Measurements from ENCODE around the gene RAB10.
"Not testable (repeated sequence)": the region's sequence is repeated elsewhere in the genome, so short reads cannot be mapped to it uniquely, and the experiment has no call there.

RAB10 gene

GRCh38 chr2:26064846-26065245 is 31.0 kb downstream of the RAB10 start:
- DNase-seq = no peak

DNA sequence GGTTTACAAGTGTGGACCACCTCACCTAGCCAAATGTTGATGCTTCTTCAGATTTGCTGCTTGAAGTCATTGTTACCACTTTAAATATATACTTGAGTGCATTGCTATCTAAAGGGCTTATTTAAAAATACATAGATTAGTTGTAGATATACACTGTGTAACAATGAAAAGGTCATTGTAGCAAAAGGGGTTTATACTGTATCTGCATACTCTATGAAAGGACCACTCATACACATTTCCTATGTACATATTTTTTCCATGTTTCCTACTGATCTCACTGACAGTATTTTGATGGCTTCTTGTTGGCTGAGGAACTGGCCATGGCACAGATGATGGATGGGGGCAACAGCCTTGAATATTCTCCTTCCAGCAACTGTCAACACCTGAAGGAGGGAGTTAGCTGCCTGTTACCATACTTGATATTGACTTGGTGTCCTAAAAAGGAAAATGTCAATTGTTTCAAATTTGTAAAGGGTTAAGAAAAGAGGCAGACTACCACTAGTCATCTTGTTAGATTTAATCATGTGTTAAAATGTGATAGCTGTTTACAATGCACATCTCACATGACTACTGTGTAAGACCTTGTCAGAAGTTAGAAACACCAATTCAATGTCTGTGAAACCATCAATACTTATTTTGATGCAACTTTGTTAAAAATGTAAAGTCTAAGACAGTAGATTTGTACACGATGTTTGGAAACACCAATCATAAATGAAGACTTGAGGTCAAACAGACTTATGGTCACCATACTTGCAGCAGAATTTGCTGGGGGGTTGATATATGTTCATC is 33.5 kb downstream of the RAB10 start:
- DNase-seq = no peak

DNA sequence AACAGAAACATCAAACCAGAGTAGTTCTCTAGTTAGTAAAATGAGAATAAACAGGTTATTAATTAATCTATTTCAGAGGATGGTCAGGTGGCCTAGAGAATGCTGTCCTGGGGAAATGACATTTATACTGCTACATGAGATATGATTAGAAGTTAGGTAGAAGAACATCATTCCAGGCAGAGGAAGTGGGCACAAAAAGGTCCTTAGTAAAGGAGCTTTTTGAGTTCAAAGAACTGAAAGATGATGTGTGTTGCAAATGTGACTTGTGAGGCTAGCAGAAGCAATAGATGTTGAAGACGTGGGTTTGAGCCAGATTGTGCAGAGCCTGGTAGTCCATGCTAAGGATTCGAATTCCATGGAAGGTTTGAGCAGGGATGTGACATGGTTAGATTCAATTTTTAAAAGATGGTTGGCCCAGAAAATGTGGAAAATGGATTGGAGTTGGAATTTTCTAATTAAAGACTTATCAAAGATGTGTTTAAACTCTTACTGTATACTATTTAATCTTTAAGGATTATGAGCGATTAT is 34.2 kb downstream of the RAB10 start:
- no peak for DNase-seq

DNA sequence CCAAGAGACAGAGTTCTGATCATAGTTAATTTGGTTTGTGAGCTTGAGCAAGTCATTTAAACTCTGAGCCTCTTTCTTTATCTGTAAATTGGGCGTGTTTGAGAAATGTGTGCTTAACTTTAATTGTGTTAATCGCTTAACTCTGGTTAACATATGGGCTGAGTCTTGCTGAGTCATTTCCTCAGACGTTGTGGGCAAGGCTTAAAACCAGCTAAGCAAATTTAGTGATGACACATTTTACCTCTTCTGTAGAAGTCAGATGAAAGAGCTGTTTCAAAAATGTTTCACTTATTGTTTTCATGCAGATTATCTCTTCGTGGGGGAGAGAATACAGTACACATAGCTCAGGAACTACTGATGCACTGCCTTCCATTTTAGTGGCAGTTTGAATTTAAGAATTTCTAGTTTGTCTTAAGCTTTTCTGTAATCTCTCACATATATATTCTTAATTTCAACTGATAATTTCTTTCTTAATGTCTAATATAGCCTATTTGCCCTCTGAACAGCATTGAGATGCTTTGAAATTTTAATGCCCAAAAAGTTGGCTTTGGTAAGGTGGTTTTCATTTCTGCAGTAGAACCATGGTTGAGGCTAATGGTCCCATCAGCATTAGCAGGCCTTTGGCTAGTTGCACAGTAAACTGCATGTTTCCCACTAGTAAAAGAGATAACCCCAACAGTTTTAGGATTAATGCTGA is 34.9 kb downstream of the RAB10 start:
- DNase-seq = no peak

DNA sequence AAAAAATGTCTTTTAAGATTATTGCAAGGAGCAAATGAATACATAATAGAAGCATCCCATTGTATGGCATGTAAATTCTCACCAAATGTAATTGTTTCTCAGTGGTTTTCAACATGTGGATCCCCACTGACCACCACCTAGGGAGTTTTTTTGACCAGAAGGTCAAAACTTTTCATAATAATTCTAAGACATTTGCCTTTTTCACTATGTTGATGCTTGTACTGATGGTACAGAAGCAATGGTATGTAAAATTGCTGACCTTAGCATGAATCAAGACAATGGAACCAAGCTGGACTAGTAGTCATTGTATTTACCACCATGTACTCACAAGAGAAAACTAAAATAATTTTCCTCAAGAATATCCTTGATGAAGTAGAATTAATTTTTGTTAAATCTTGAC is 36.8 kb downstream of the RAB10 start:
- no peak for DNase-seq

GRCh38 chr2:26072925-26073768 is 39.3 kb downstream of the RAB10 start:
- no peak for DNase-seq

- DNase-seq = no peak
Measured at GRCh38 chr2:26073830-26074229, 39.9 kb downstream of the RAB10 start.

GRCh38 chr2:26074676-26075075 is 40.8 kb downstream of the RAB10 start:
- no peak for DNase-seq

- DNase-seq = no peak
Measured at GRCh38 chr2:26075173-26075572, 41.3 kb downstream of the RAB10 start.

DNA sequence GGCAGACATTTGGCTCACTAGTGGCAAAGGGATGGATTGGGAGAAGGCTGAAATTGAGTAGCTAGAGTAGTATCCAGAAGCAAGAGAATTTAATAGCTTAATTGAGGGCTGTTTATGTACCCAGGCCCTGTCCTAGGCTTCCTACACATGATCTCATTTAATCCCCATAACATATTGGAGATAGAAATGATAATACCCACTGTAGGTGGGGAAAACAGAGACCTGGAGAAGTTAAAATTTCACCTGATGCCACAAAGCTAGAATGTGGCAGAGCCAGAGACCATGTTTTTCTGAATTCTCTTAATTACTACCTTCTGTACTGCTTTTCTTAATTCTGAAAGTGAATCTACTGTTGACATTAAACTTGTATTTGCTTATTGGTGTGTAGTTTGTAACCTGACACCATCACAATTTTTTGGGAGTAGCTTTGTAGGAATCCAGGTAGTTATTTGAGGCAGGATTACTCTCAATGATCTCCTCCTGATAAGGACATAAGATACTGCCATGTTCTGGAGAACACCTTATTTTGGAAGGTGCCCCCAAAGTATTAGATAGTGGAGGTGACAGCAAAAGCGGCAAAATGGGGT is 42.2 kb downstream of the RAB10 start:
- no peak for DNase-seq

DNA sequence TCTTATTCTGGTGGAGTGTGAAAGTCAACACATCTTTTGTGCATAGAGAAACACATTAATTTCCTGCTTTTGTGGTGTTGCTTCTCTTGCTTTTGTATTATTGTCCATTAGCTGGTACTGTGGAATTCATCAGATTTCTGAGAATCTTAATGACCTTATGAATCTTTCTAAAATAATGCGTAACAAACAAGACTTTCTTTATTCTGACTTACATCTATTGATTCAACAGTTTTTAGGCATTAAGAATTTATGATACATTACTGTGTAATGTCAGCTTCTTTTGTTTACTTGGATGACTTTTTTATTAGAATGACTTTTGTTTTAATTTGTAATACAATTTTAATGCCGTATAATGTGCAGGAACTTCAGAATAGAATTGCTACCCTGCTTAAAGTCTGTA is 43.4 kb downstream of the RAB10 start:
- no peak for DNase-seq

DNA sequence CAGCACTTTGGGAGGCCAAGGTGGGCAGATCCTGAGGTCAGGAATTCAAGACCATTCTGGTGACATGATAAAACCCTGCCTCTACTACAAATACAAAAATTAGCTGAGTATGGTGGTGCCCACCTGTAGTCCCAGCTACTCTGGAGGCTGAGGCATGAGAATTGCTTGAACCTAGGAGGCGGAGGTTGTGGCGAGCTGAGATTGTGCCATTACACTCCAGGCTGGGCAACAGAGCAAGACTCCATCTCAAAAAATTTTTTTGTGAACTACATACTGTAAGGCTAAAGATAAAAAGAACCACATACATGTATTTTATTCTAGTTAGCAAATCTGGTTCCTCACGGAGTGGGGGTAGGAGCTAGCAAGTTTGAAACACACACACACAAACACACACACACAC is 45.1 kb downstream of the RAB10 start:
- DNase-seq = no peak

DNA sequence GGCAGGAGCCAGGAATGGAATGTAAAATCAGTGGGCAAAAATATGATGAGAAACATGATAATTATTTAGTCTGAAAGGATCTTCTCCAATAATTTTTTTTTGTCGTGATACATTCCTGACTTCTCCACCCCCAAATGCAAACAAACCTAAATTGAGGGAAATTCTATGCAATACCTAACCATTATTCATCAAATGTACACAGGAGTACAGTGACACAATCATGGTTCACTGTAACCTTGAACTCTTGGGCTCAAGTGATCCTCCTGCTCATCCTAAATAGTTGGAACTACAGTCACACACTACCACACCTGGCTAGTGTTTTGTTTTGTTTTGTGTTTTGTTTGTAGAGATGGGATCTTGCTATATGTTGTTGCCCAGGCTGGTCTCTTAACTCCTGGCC is 46.5 kb downstream of the RAB10 start:
- no peak for DNase-seq

DNA sequence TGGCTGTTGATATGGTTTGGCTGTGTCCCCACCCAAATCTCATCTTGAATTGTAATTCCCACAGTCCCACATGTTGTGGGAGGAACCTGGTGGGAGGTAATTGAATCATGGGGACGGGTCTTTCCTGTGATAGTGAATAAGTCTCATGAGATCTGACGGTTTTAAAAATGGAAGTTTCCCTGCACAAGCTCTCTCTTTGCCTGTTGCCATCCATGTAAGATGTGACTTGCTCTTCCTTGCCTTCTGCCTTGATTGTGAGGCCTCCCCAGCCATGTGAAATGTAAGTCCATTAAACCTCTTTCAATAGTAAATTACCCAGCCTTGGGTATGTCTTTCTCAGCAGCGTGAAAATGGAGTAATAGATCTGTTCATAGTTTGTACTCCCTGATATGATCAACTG is 47.0 kb downstream of the RAB10 start:
- DNase-seq = not testable (repeated sequence)

- no peak for DNase-seq
Measured at GRCh38 chr2:26081556-26081955, 47.7 kb downstream of the RAB10 start.

GRCh38 chr2:26086155-26086637 is 52.3 kb downstream of the RAB10 start:
- no peak for DNase-seq

DNA sequence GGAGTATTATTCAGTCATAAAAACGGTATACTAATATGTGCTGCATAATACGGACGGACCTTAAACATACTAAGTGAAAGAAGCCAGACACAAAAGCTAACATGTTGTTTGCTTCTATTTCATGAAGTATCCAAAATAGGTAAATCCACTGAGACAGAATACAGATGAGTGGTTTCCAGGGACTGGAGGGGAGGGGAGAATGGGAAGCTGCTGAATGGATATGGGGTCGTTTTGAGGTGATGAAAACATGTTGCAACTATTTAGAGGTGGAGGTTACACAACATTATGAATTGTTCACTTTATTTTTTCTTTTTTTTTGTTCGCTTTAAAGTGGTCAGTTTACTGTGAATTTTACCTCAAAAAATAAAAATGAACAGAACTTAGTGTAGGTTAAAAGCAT is 52.9 kb downstream of the RAB10 start:
- DNase-seq = no peak

GRCh38 chr2:26088038-26088643 is 54.3 kb downstream of the RAB10 start:
- no peak for DNase-seq

- DNase-seq = not testable (repeated sequence)
Measured at GRCh38 chr2:26088931-26089330, 55.0 kb downstream of the RAB10 start.

DNA sequence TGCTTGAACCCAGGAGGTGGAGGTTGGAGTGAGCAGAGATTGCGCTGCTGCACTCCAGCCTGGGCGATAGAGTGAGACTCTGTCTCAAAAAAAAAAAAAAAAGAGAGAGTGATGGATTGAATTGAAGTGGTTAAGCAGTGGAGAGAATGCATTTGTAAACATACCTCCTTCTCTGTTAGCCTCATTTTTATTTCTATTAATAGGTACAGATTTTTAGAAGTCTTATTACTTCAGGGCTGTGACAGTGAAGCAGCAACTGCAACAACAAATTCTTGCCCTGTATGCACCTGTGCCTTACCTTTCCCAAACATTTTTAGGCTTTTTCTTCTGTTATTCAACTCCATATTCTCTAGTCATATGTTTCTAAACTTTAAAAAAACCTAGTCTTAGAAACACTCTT is 55.5 kb downstream of the RAB10 start:
- DNase-seq = no peak

DNA sequence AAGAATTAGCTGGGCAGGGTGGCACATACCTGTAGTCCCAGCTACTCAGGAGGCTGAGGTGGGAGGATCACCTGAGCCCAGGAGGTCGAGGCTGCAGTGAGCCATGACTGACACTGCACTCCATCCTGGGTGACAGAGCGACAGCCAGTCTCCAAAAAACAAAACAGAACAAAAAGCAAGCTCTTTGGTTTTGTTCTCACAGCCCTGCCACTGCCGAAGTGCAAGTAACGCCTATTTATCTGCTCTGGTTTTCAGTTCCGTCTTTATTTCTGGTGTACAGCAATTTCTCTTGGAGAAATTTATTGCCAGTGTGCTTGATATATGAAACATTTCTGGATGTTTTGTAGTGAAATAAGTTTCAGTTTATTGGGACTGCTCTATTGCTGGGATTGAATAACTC is 61.9 kb downstream of the RAB10 start:
- no peak for DNase-seq

- no peak for DNase-seq
Measured at GRCh38 chr2:26099933-26100332, 66.0 kb downstream of the RAB10 start.
